Measurements from ENCODE around the gene HORMAD2.
A peak's percentile ranks its signal among the peaks of the same experiment; 100 is the strongest.

The HORMAD2 gene

GRCh38 chr22:30175690-30176288 is 95.5 kb downstream of the HORMAD2 start:
- no peak for DNase-seq

GRCh38 chr22:30176431-30176830 is 96.2 kb downstream of the HORMAD2 start:
- DNase-seq, result no peak

- DNase-seq, result no peak
These were observed 98.2 kb downstream of the HORMAD2 start for GRCh38 chr22:30178181-30179126.

GRCh38 chr22:30180616-30181015 is 100.4 kb downstream of the HORMAD2 start:
- DNase-seq, result no peak

GRCh38 chr22:30181459-30182349 is 101.4 kb downstream of the HORMAD2 start:
- DNase-seq, result no peak

GRCh38 chr22:30182350-30182745 is 102.1 kb downstream of the HORMAD2 start:
- DNase-seq, result no peak

- DNase-seq, result no peak
These were observed 102.6 kb downstream of the HORMAD2 start for GRCh38 chr22:30182815-30183214.

GRCh38 chr22:30183271-30183670 is 103.0 kb downstream of the HORMAD2 start:
- DNase-seq, result no peak

GRCh38 chr22:30183861-30184278 is 103.6 kb downstream of the HORMAD2 start:
- no peak for DNase-seq

GRCh38 chr22:30185129-30185528 is 104.9 kb downstream of the HORMAD2 start:
- no peak for DNase-seq

GRCh38 chr22:30185549-30185948 is 105.3 kb downstream of the HORMAD2 start:
- no peak for DNase-seq

- peak in 1 of 3 experiments; percentile 45 for DNase-seq
These were observed 105.8 kb downstream of the HORMAD2 start for GRCh38 chr22:30186041-30186440.

- peak in 1 of 3 experiments; percentile 23 for DNase-seq
These were observed 106.2 kb downstream of the HORMAD2 start for GRCh38 chr22:30186510-30186909.

- no peak for DNase-seq
These were observed 106.8 kb downstream of the HORMAD2 start for GRCh38 chr22:30187094-30187493.

- no peak for DNase-seq
These were observed 107.5 kb downstream of the HORMAD2 start for GRCh38 chr22:30187529-30188407.

- DNase-seq, result no peak
These were observed 108.6 kb downstream of the HORMAD2 start for GRCh38 chr22:30188911-30189310.

- no peak for DNase-seq
These were observed 110.3 kb downstream of the HORMAD2 start for GRCh38 chr22:30190574-30190973.

GRCh38 chr22:30191040-30191701 is 110.9 kb downstream of the HORMAD2 start:
- no peak for DNase-seq

- DNase-seq, result no peak
These were observed 112.2 kb downstream of the HORMAD2 start for GRCh38 chr22:30192427-30192826.

GRCh38 chr22:30193031-30193775 is 112.9 kb downstream of the HORMAD2 start:
- no peak for DNase-seq
